GM19328 (cell line): ENCODE results near the gene PRR16.

Source experiments
- ATAC-seq: cut with Tn5 transposase; IDR thresholded peaks from one replicate; pipeline ENCODE4 v1.9.1; 2021; ENCODE audit warnings: mild to moderate bottlenecking, moderate library complexity; ENCODE audit not compliant: unreplicated experiment

PRR16 gene

DNA sequence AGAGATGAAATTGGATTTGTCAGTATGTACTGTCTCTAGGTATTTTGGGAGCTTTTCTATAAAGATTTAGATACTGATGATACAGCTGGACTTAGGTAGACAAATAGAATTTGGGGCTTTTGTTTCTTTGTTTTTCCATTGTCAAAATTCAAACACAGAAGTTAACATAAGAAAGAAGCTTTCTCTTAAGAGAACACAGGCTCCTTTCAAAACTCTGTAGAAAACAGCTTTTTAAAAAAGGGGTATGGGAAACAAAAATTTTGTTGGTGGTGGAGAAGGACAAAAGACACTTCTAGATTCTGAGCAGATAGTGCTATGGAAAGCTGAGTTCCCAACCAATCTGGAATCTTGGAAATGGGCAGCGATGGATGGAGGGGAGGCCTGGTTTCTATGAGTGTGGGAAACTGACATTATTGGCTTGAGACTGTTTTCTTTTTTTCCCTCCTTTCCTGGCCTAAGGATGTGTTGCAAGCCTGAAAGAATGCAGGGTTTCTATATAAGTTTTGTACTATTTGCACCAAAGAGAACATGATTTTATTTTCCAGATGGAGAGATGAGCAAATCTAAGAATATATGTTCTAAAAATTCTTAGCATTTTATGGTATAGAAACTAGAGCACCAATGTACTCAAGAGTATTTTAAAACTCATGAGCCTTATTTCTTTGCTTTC is 240.0 kb downstream of the PRR16 start:
- no peak for ATAC-seq

DNA sequence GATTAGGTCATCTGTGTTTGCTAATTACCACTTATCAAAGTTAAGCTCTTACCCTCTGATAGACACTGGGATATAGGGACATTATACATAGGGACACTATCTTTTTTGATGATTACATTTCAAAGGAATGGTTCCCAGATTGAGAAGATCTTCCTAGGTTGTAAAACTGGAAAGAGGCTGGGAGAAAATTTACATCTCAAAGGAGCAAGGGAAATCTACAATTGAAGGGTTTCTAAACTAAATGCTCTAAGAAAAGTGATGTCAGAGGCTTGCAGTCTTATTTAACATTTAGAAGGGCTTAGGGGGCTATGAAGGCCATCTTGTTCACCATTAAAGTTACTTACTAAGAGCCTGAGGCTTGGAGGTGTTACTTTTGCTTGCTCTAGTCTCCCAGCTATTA is 242.8 kb downstream of the PRR16 start:
- ATAC-seq, result no peak

DNA sequence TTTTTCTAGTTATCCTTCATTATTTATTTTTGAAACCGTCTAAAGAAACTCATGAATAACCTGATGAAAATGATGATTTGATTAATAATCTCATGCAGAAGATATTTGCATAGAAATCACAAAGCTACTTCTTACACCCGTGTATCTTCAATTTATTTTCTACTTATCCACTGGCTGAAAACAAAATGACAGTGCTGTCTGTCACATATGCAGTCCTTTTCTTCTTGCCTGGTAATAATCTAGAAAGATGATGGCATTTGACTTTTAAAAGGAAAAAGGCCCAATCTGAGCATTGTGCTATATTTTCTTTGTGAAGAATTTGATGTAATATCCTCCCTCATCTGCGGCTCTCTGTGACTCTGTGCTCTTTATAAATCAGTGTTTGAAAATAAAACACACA is 253.3 kb downstream of the PRR16 start:
- ATAC-seq, result no peak

- ATAC-seq, result no peak
Measured at GRCh38 chr5:120730214-120730613, 266.1 kb downstream of the PRR16 start.

- ATAC-seq, result no peak
Measured at GRCh38 chr5:120734033-120734432, 269.9 kb downstream of the PRR16 start.

GRCh38 chr5:120735076-120735475 is 271.0 kb downstream of the PRR16 start:
- ATAC-seq, result no peak
